ENCODE measurements around the gene RRAS2. TPM values are rescaled to one million over a fixed set of nuclear protein-coding genes. Genes with fewer than 3 reads are reported as not detected.

The RRAS2 gene
- total RNA-seq, 1 experiment from 2014 or later = 158 TPM

DNA sequence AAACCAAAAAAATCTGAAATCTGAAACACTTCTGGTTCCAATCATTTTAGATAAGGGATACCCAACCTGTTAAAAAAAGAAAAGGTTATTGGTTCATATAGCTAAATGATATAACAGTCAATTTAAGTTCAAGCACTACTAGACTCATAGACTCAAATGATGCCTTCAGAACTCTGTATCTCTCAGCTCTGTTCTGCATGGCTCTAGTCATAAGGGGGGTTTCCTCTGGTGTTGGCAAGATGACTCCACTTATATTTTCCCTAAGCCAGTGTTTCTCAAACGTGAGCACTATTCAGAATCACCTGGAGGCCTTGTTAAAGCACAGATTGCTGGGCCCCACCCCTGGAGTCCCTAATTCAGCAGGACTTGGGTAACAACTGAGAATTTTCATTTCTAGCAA is 11.5 kb upstream of the RRAS2 start:
- Mint-ChIP-seq H3K27me3 (ENCODE audit: low read depth) (peaks cover 2% of the 10 kb centered on the region; the same call in 1 of the 2 replicates), H3K9me3 (no peaks in the 10 kb centered on the region), H3K4me3 (no peak overlapping the region), H3K36me3 (ENCODE audit: insufficient read depth in 1 of 3, low read depth in 3 of 3) (no peaks in the 10 kb centered on the region), H3K27ac (no peak overlapping the region), H3K4me1 (peaks cover 29 to 31% of the 10 kb centered on the region in 2 experiments)
- no peak overlapping the region for H3K23ac ChIP-seq (ENCODE audit: insufficient read length, low read depth, low read length)
- H4K8ac ChIP-seq (replicated peaks; ENCODE audit: insufficient read length, low read depth, low read length) = no peak overlapping the region
- H3K56ac ChIP-seq (ENCODE audit: insufficient read length, low read depth, low read length) = no peak overlapping the region
- H3K18ac ChIP-seq (ENCODE audit: insufficient read length, low read depth, low read length) = no peak overlapping the region
- TF ChIP-seq, protein P1, sequence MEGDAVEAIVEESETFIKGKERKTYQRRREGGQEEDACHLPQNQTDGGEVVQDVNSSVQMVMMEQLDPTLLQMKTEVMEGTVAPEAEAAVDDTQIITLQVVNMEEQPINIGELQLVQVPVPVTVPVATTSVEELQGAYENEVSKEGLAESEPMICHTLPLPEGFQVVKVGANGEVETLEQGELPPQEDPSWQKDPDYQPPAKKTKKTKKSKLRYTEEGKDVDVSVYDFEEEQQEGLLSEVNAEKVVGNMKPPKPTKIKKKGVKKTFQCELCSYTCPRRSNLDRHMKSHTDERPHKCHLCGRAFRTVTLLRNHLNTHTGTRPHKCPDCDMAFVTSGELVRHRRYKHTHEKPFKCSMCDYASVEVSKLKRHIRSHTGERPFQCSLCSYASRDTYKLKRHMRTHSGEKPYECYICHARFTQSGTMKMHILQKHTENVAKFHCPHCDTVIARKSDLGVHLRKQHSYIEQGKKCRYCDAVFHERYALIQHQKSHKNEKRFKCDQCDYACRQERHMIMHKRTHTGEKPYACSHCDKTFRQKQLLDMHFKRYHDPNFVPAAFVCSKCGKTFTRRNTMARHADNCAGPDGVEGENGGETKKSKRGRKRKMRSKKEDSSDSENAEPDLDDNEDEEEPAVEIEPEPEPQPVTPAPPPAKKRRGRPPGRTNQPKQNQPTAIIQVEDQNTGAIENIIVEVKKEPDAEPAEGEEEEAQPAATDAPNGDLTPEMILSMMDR (conservative IDR thresholded peaks at IDR 0.05) = no peak
- no peak for DNase-seq
- H4K91ac ChIP-seq (ENCODE audit: insufficient read length, low read depth, low read length) = no peak overlapping the region
- no peak overlapping the region for H2BK12ac ChIP-seq (ENCODE audit: insufficient read length, low read depth, low read length)
- H3K4ac ChIP-seq (ENCODE audit: low read depth, low read length) = no peak overlapping the region
- no peak overlapping the region for H2BK5ac ChIP-seq (ENCODE audit: insufficient read length, low read length)
- H3K14ac ChIP-seq (ENCODE audit: insufficient read depth, low read length) = no peak overlapping the region
- H2BK15ac ChIP-seq (ENCODE audit: low read depth, low read length) = no peak overlapping the region
- no peak overlapping the region for H3T11ph ChIP-seq (ENCODE audit: low read length)
- no CpG with 5 or more reads among the region's 1 CpG for WGBS (ENCODE audit: extremely low coverage, insufficient read length, low lambda C conversion rate)
- no peak overlapping the region for H3K9ac ChIP-seq (ENCODE audit: extremely low read depth, insufficient read length, low read length)
- no peaks in the 10 kb centered on the region; the same call in 1 of the 2 replicates for H3K27me3 ChIP-seq (ENCODE audit: insufficient read depth, low read length)
- H2BK120ac ChIP-seq (ENCODE audit: low read depth, low read length, poor library complexity, severe bottlenecking) = no peak overlapping the region
- no peak overlapping the region for H2AK5ac ChIP-seq (ENCODE audit: insufficient read length, low read length)
- H4K5ac ChIP-seq (ENCODE audit: insufficient read length, low read depth, low read length) = no peak overlapping the region
- no peaks in the 10 kb centered on the region for H3K23me2 ChIP-seq (ENCODE audit: insufficient read length, low read depth, low read length, poor library complexity, severe bottlenecking)
- H3K27ac ChIP-seq (ENCODE audit: insufficient read length, low read depth, low read length) = no peak overlapping the region
- H3K4me2 ChIP-seq (ENCODE audit: insufficient read depth, insufficient read length, low read length) = no peak overlapping the region
- H3K9me3 ChIP-seq (ENCODE audit: control insufficient read depth, low read depth, low read length) = no peaks in the 10 kb centered on the region
- H3K79me2 ChIP-seq (ENCODE audit: insufficient read depth, low read length) = no peaks in the 10 kb centered on the region
- H2AFZ ChIP-seq (ENCODE audit: low read length) = no peak overlapping the region
- H2BK20ac ChIP-seq (ENCODE audit: low read depth, low read length, poor library complexity, severe bottlenecking) = no peak overlapping the region
- no peaks in the 10 kb centered on the region for H4K20me1 ChIP-seq (ENCODE audit: control insufficient read depth, insufficient read depth, insufficient read length)
- peaks cover 2% of the 10 kb centered on the region for H3K4me1 ChIP-seq (ENCODE audit: insufficient read depth, low read length)
- H3K79me1 ChIP-seq (ENCODE audit: insufficient read depth, low read depth, low read length, poor library complexity, severe bottlenecking) = no peaks in the 10 kb centered on the region

All from H9 (cell line).